ENCODE measurements around the gene SPON2. TPM values are rescaled to one million over a fixed set of nuclear protein-coding genes. Genes with fewer than 3 reads are reported as not detected.

The SPON2 gene
- total RNA-seq, 1 experiment from 2014 or later = 2.3 TPM

DNA sequence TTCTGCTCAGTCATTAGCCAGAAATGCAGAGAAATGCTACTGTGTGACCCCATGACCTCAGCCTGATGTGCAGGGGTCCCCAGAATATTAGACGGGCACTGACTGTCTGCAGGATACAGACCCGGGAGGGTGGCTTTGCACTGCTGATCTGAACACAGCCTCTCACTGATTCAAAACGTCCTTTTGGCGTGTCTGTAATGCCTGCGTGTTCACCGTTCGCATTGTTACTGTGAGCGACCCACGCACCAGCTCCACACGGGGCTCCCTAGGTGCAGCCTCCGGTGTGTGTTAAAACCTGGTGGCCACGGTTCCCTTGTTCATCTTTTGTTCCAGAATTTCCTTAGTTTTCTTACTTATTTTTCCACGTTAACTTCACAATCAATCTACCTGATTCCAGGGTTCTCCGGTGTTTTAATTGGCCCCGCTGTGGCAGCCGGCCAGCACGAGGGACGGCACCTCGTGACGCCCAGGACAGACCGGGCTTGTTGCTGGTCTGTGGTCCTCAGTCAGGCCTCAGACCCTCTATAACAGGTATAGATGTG, 32.0 kb upstream of the SPON2 start:
- no peaks in the 10 kb centered on the region for H3K4me1 Mint-ChIP-seq
- H2AFZ ChIP-seq (ENCODE audit: low read length) = no peak overlapping the region
- no CpG with 5 or more reads among the region's 21 CpGs for WGBS (ENCODE audit: extremely low coverage, insufficient read length, low lambda C conversion rate)
- H3K27me3 ChIP-seq (ENCODE audit: insufficient read depth, low read length) = no peaks in the 10 kb centered on the region
- H4K5ac ChIP-seq (ENCODE audit: insufficient read length, low read depth, low read length) = no peak overlapping the region
- no peak overlapping the region for H3K18ac ChIP-seq (ENCODE audit: insufficient read length, low read depth, low read length)
- no peak overlapping the region for H3K4me2 ChIP-seq (ENCODE audit: insufficient read depth, insufficient read length, low read length)
- no peak overlapping the region for H2AK5ac ChIP-seq (ENCODE audit: insufficient read length, low read length)
- no peaks in the 10 kb centered on the region for H3K4me1 ChIP-seq (ENCODE audit: insufficient read depth, low read length)
- H3T11ph ChIP-seq (ENCODE audit: low read length) = no peak overlapping the region
- no peak overlapping the region; a peak in 1 of 7 replicates for H3K27ac Mint-ChIP-seq
- peaks cover 0 to 4% (median 0%) of the 10 kb centered on the region in 3 experiments; a peak in 2 of 7 replicates for H3K36me3 Mint-ChIP-seq (ENCODE audit: insufficient read depth in 1 of 3, low read depth in 3 of 3)
- H2BK15ac ChIP-seq (ENCODE audit: low read depth, low read length) = no peak overlapping the region
- no peak overlapping the region for H3K4ac ChIP-seq (ENCODE audit: low read depth, low read length)
- no peak overlapping the region for H3K56ac ChIP-seq (ENCODE audit: insufficient read length, low read depth, low read length)
- peaks cover 4% of the 10 kb centered on the region for H4K20me1 ChIP-seq (ENCODE audit: control insufficient read depth, insufficient read depth, insufficient read length)
- no peak overlapping the region for H2BK20ac ChIP-seq (ENCODE audit: low read depth, low read length, poor library complexity, severe bottlenecking)
- DNase-seq = no peak
- no peak overlapping the region for H4K91ac ChIP-seq (ENCODE audit: insufficient read length, low read depth, low read length)
- no peaks in the 10 kb centered on the region for H3K79me2 ChIP-seq (ENCODE audit: insufficient read depth, low read length)
- no peak overlapping the region for H2BK5ac ChIP-seq (ENCODE audit: insufficient read length, low read length)
- no peak overlapping the region for H2BK120ac ChIP-seq (ENCODE audit: low read depth, low read length, poor library complexity, severe bottlenecking)
- H2BK12ac ChIP-seq (ENCODE audit: insufficient read length, low read depth, low read length) = no peak overlapping the region
- TF ChIP-seq, protein P1, sequence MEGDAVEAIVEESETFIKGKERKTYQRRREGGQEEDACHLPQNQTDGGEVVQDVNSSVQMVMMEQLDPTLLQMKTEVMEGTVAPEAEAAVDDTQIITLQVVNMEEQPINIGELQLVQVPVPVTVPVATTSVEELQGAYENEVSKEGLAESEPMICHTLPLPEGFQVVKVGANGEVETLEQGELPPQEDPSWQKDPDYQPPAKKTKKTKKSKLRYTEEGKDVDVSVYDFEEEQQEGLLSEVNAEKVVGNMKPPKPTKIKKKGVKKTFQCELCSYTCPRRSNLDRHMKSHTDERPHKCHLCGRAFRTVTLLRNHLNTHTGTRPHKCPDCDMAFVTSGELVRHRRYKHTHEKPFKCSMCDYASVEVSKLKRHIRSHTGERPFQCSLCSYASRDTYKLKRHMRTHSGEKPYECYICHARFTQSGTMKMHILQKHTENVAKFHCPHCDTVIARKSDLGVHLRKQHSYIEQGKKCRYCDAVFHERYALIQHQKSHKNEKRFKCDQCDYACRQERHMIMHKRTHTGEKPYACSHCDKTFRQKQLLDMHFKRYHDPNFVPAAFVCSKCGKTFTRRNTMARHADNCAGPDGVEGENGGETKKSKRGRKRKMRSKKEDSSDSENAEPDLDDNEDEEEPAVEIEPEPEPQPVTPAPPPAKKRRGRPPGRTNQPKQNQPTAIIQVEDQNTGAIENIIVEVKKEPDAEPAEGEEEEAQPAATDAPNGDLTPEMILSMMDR (conservative IDR thresholded peaks at IDR 0.05) = no peak
- H3K9me3 Mint-ChIP-seq = no peaks in the 10 kb centered on the region
- H3K27ac ChIP-seq (ENCODE audit: insufficient read length, low read depth, low read length) = no peak overlapping the region
- no peak overlapping the region for H3K23ac ChIP-seq (ENCODE audit: insufficient read length, low read depth, low read length)
- H3K14ac ChIP-seq (ENCODE audit: insufficient read depth, low read length) = no peak overlapping the region
- no peaks in the 10 kb centered on the region for H3K9me3 ChIP-seq (ENCODE audit: control insufficient read depth, low read depth, low read length)
- peaks cover 10% of the 10 kb centered on the region for H3K27me3 Mint-ChIP-seq (ENCODE audit: low read depth)
- no peak overlapping the region for H3K9ac ChIP-seq (ENCODE audit: extremely low read depth, insufficient read length, low read length)
- H3K23me2 ChIP-seq (ENCODE audit: insufficient read length, low read depth, low read length, poor library complexity, severe bottlenecking) = peaks cover 3% of the 10 kb centered on the region
- H4K8ac ChIP-seq (replicated peaks; ENCODE audit: insufficient read length, low read depth, low read length) = no peak overlapping the region
- H3K79me1 ChIP-seq (ENCODE audit: insufficient read depth, low read depth, low read length, poor library complexity, severe bottlenecking) = no peaks in the 10 kb centered on the region
- H3K4me3 Mint-ChIP-seq = no peak overlapping the region

All from H9 (cell line).